OCI-LY7 (cell line): ENCODE measurements around the gene IQGAP3.

ENCODE experiments used
- CTCF ChIP-seq: fragments of 200-600 bp; sonication (generic); conservative IDR thresholded peaks from 2 replicates; pipeline ENCODE4 v1.5.1; 2014; ENCODE audit warnings: mild to moderate bottlenecking, antibody characterized with exemption, low read length, moderate library complexity, mixed read lengths
- EZH2phosphoT487 ChIP-seq: fragments of 200-600 bp; sonication (generic); IDR thresholded peaks from 2 replicates; pipeline ENCODE4 v1.6.1; 2018; ENCODE audit warnings: low read depth, borderline replicate concordance, mild to moderate bottlenecking, mixed run types, antibody characterized with exemption, low read length, moderate library complexity, mixed read lengths

- TF ChIP-seq CTCF: no peak; the same call in 1 of the 2 replicates
- TF ChIP-seq EZH2phosphoT487: no peak
Observed at GRCh38 chr1:156590326-156591180, 18.2 kb upstream of the IQGAP3 start.
